GM12874 (cell line): ENCODE data around the gene MAML1.

ENCODE experiments used
- CTCF ChIP-seq: IDR thresholded peaks from 2 replicates; pipeline ENCODE4 v1.5.1; 2011; ENCODE audit warnings: low read depth, mild to moderate bottlenecking, control low read depth, low read length, moderate library complexity; ENCODE audit not compliant: insufficient read depth

MAML1 gene

GRCh38 chr5:179823937-179824744 lies 91.5 kb downstream of the MAML1 start:
- TF ChIP-seq CTCF = no peak

- no peak for TF ChIP-seq CTCF
These were observed 92.1 kb downstream of the MAML1 start for GRCh38 chr5:179824745-179825112.

- TF ChIP-seq CTCF = no peak
These were observed 93.1 kb downstream of the MAML1 start for GRCh38 chr5:179825655-179826182.
